Cerebellar cortex (tissue), 1 donor: Measurements from ENCODE around the gene ZNF511.

ENCODE experiments used
- DNase-seq: peaks from one replicate; pipeline ENCODE4 v3.0.0-alpha.2; 2015; ENCODE audit warnings: low spot score

The ZNF511 gene

DNA sequence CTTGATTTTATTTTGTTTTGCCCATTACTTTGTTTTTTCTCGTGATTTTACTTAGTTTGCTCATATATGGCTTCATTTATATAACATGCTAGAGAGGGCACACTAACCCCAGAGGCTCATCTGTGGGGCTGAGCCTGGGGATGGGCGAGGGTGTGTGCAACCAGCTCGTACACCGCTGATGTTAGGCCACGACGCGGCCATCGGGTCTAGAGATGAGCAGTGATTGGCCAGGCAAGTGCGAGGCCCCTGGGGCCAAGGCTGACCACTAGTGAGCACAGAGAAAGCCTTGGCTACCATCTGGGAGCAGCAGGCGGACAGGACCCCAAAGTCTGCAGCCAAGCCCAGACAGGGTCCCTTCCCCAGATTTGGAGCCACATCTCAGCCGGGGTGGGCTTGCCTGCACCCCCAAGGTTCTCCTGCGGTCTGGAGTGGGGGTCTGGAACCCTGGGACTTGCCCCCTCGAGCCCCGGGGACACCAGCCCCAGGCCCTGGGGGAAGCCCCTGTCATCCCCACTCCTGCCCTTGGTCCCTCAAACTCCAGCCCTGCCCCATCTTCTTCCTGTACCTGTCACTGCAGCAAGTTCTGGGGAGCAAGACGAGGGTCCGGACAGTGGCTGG is 45.4 kb downstream of the ZNF511 start:
- DNase-seq, result no peak

DNA sequence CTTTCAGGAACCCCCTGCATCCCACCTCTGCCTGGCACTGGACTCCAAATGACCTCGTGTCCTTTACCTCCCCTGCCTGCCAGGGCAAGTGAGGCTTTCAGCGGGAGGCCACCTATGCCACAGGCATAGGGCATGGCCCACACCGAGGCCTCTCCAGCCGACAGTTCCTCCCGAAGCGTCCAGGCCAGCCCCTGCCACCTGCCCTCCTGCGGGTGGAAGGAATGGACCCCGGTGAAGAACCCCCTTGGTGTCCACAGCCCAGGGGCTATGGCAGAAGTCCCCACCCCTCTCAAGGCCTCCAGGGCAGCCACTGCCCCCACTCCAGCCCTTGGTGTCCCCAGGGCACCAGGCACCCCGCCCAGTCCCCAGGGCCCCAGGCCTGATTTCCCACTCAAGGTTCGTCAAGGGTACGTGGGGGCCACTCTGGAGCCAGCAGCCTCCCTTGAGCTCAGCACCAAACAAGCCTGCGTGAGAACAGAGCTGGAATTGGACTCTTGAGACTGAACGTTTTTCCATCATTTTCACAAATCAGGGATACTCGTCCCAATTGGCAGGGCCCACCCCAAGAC is 46.0 kb downstream of the ZNF511 start:
- no peak for DNase-seq

DNA sequence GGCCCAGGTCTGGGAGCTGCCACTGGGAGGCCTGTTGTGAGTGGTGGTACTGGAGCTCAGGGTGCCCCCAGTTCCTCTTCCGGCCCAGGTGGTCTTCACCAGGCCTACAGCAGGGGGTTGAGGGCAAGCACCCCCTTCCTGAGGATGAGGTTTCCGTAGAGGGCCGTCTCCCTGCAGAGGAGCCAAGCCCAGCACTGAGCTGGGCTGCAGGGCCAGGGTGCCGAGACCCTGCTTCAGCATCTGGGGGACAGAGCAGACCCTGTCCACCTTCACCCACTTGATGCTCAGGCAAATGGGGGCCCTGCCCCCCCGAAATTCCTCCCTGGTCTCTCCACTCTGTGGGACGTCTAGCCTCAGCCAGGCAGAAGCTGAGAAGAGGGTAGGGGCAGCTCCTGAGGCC is 46.6 kb downstream of the ZNF511 start:
- DNase-seq, result no peak

DNA sequence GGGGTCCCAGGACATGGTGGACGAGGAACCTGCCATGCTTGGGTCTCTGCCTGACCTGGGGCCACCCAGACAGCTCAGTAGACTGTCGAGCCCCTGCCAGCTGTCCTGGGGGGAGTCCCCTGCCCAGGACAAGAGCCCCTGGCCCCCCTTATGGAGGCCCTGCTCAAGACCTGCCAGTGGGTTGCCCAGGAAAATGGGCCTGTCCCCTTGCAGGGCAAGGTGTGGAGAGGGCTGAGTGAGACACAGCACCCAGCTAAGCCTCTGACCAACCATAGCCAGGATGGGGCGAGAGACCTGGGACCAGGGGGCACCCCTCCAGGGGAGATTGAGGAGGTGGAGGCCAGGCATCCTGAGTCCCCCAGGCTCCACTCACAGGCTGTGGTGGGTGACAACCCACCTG is 47.3 kb downstream of the ZNF511 start:
- DNase-seq, result no peak

- DNase-seq, result no peak
These were observed 48.0 kb downstream of the ZNF511 start for GRCh38 chr10:133356549-133357284.

DNA sequence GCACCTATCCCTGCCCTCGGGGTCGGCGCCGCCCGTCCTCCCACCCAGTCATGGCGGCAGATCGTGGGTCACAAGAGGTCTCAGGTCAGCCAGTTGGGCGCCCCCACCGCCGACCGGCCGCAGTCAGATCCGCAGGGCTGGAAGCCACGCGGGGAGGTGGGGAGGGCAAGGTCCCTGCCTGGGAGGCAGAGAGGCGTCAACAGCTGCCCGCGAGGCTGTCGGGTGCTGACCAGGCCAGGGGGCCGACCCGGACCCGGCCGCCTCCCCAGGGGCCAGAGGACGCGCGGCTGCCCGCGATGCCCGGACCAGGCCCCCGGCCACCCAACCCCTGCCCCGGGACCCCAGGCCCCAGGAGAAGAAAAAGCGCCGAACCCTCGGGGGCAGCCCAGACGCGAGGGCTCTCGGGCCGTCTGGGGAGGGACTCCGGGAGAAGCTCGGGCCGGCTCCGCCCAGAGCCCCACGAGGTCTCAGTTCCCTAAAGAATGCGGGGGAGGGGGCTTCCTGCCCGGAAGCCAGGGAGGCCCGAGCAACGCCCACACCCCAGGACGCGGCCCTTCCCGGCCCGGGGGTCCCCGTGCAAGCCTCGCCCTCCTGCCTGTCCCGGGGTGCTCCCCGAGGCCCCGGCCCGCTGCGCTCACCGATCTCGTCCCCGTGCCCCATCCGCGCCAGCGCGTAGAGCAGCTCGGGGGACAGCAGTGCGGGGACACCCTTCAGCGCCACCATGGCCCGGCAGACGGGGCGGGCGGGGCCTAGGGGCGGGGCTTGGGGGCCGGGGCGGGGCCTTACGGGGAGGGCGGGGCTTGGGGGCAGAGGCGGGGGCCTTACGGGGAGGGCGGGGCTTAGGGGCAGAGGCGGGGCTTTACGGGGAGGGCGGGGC is 48.8 kb downstream of the ZNF511 start, which contains the start of gene FUOM:
FUOM (minus strand) TSS at position 735 of the 877 bp plus-strand sequence; CDS start at position 723, 12 bp downstream.
- peak; percentile 51 for DNase-seq

DNA sequence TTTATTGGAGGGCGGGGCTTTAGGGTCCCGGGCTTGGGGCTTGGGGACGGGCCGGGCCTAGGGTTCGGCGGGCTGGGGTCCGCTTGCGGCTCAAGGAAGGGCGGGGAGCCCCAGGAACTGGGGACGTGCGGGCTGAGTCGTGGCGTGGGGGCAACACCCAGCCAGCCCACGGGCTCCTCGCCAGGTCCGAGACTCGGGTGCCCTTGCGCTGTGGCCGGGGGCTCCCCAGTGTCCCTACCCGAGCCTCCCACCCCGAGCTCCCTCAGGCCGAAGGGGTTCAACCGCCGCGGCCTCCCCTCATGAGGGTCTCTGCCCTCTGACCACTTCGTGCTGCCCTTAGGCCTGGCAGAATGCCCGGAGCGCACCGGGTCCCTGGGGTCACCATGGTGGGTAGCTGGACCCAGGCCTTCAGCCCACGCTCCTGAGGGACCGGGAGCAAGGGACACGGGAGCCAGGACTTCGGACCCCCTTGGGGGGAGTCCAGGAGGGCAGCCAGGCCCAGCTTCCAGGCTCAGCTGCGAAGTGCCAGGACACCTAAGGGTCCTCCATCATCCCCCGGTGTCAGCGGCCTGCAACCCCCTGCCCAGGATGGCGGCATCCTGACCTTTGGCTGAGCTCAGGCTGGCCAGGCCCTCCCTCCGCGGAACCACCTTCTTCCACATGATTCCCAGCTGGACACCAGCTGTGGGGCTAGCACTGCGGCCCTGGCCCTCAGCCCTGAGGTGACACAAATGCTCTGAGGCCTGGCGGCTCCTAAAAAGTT is 49.6 kb downstream of the ZNF511 start:
- no peak for DNase-seq

GRCh38 chr10:133358925-133359310 is 50.2 kb downstream of the ZNF511 start:
- no peak for DNase-seq

DNA sequence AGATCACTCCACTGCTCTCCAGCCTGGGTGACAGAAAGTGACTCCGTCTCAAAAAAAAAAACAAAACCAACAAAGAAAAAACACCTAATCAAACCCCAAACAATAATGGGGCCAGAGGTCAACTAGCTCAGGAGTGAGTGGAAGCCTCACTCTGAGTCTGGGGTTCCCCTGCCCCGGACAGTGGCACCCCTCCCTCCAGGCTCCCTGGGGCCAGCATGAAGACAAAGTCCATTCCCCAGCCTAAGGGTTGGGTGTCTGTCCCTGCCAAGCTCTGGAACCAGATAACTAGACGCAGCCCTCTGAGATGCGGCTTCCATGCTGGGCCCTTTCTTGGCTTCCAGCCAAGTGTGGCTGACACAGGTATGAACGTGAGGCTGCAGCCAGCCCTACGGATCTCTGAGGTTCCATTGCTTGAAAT is 50.8 kb downstream of the ZNF511 start:
- DNase-seq, result peak; percentile 59

GRCh38 chr10:133359972-133360610 is 51.4 kb downstream of the ZNF511 start:
- no peak for DNase-seq

- DNase-seq, result no peak
These were observed 52.5 kb downstream of the ZNF511 start for GRCh38 chr10:133361227-133361626.

- DNase-seq, result no peak
These were observed 53.2 kb downstream of the ZNF511 start for GRCh38 chr10:133361773-133362441.
